Activated CD8-positive, alpha-beta memory T cell treated with anti-CD3 and anti-CD28 coated beads for 48 hours (primary cell): ENCODE measurements around the gene SCAF8.
"Not testable (repeated sequence)": the region's sequence is repeated elsewhere in the genome, so short reads cannot be mapped to it uniquely, and the experiment has no call there.

Source experiments
- DNase-seq, 3 experiments: peaks; one replicate each; pipeline ENCODE4 v3.0.0-alpha.2; 2020; ENCODE audit warnings: low read depth in 2 of 3, low spot score in 2 of 3

Gene SCAF8

GRCh38 chr6:154736618-154737259 is 3.5 kb downstream of the SCAF8 start:
- DNase-seq: no peak

- no peak for DNase-seq
Measured at GRCh38 chr6:154737424-154737823, 4.2 kb downstream of the SCAF8 start.

GRCh38 chr6:154738551-154738961 is 5.3 kb downstream of the SCAF8 start:
- DNase-seq: no peak

GRCh38 chr6:154740658-154741057 is 7.4 kb downstream of the SCAF8 start:
- no peak for DNase-seq

GRCh38 chr6:154742891-154743290 is 9.7 kb downstream of the SCAF8 start:
- DNase-seq: no peak

GRCh38 chr6:154744029-154744745 is 11.0 kb downstream of the SCAF8 start:
- not testable (repeated sequence) for DNase-seq

- DNase-seq: no peak
Measured at GRCh38 chr6:154745243-154745642, 12.0 kb downstream of the SCAF8 start.

GRCh38 chr6:154749341-154749740 is 16.1 kb downstream of the SCAF8 start:
- no peak for DNase-seq

- DNase-seq: no peak
Measured at GRCh38 chr6:154751011-154751800, 18.0 kb downstream of the SCAF8 start.

GRCh38 chr6:154752022-154752421 is 18.8 kb downstream of the SCAF8 start:
- no peak for DNase-seq

GRCh38 chr6:154754152-154754551 is 20.9 kb downstream of the SCAF8 start:
- no peak for DNase-seq

- no peak for DNase-seq
Measured at GRCh38 chr6:154757352-154758050, 24.3 kb downstream of the SCAF8 start.

GRCh38 chr6:154758125-154758524 is 24.9 kb downstream of the SCAF8 start:
- no peak for DNase-seq

GRCh38 chr6:154763650-154764049 is 30.4 kb downstream of the SCAF8 start:
- no peak for DNase-seq

GRCh38 chr6:154765273-154765672 is 32.1 kb downstream of the SCAF8 start:
- no peak for DNase-seq

- no peak for DNase-seq
Measured at GRCh38 chr6:154766288-154766687, 33.1 kb downstream of the SCAF8 start.

- no peak for DNase-seq
Measured at GRCh38 chr6:154767003-154767723, 33.9 kb downstream of the SCAF8 start.

GRCh38 chr6:154768280-154768679 is 35.1 kb downstream of the SCAF8 start:
- DNase-seq: no peak

- DNase-seq: no peak
Measured at GRCh38 chr6:154773610-154774089, 40.4 kb downstream of the SCAF8 start.

GRCh38 chr6:154779157-154779556 is 45.9 kb downstream of the SCAF8 start:
- not testable (repeated sequence) for DNase-seq

GRCh38 chr6:154782193-154782592 is 49.0 kb downstream of the SCAF8 start:
- no peak for DNase-seq
